ENCODE results near the gene ANKRD44. TPM values are rescaled to one million over a fixed set of nuclear protein-coding genes. Genes with fewer than 3 reads are reported as not detected.

ANKRD44 gene
- total RNA-seq, 6 experiments from 2014 or later = 3.8 to 5.7 (median 4.7) TPM

GRCh38 chr2:197340591-197340990 is 30.0 kb upstream of the ANKRD44 start:
- no peak for DNase-seq
- no peak for TF ChIP-seq CTCF (IDR thresholded peaks at IDR 0.05)
- Mint-ChIP-seq H3K27me3 (ENCODE audit: insufficient read depth) (peaks cover 14% of the 10 kb centered on the region), H3K9me3 (no peaks in the 10 kb centered on the region), H3K4me3 (no peak overlapping the region), H3K27ac (no peak overlapping the region), H3K4me1 (ENCODE audit: low read depth) (peaks cover 8% of the 10 kb centered on the region), H3K36me3 (ENCODE audit: low read depth) (no peaks in the 10 kb centered on the region)

- DNase-seq = no peak
- TF ChIP-seq CTCF (IDR thresholded peaks at IDR 0.05) = no peak
- peak overlapping the region; percentile 45; the same call in 1 of the 2 replicates for H3K4me3 Mint-ChIP-seq
- H3K9me3 Mint-ChIP-seq = no peaks in the 10 kb centered on the region
- H3K27ac Mint-ChIP-seq = no peak overlapping the region
- H3K27me3 Mint-ChIP-seq (ENCODE audit: insufficient read depth) = peaks cover 14% of the 10 kb centered on the region
- peaks cover 8% of the 10 kb centered on the region for H3K4me1 Mint-ChIP-seq (ENCODE audit: low read depth)
- no peaks in the 10 kb centered on the region for H3K36me3 Mint-ChIP-seq (ENCODE audit: low read depth)
Measured at GRCh38 chr2:197339496-197340220, 29.1 kb upstream of the ANKRD44 start.

- Mint-ChIP-seq H3K36me3 (ENCODE audit: low read depth) (no peaks in the 10 kb centered on the region), H3K4me1 (ENCODE audit: low read depth) (peaks cover 8% of the 10 kb centered on the region), H3K27ac (no peak overlapping the region), H3K27me3 (ENCODE audit: insufficient read depth) (peaks cover 14% of the 10 kb centered on the region), H3K4me3 (peak overlapping the region; percentile 45; the same call in 1 of the 2 replicates), H3K9me3 (no peaks in the 10 kb centered on the region)
- no peak for DNase-seq
- TF ChIP-seq CTCF (IDR thresholded peaks at IDR 0.05) = no peak
Measured at GRCh38 chr2:197339016-197339415, 28.4 kb upstream of the ANKRD44 start.

- Mint-ChIP-seq H3K4me3 (no peak overlapping the region), H3K36me3 (ENCODE audit: low read depth) (no peaks in the 10 kb centered on the region), H3K27me3 (ENCODE audit: insufficient read depth) (peaks cover 6% of the 10 kb centered on the region), H3K9me3 (no peaks in the 10 kb centered on the region), H3K27ac (no peak overlapping the region), H3K4me1 (ENCODE audit: low read depth) (no peaks in the 10 kb centered on the region)
- no peak for TF ChIP-seq CTCF (IDR thresholded peaks at IDR 0.05)
- DNase-seq = no peak
Measured at GRCh38 chr2:197332641-197333040, 22.1 kb upstream of the ANKRD44 start.

- Mint-ChIP-seq H3K4me3 (no peak overlapping the region), H3K27me3 (ENCODE audit: insufficient read depth) (peaks cover 11% of the 10 kb centered on the region), H3K36me3 (ENCODE audit: low read depth) (no peaks in the 10 kb centered on the region), H3K4me1 (ENCODE audit: low read depth) (no peaks in the 10 kb centered on the region), H3K27ac (no peak overlapping the region), H3K9me3 (no peaks in the 10 kb centered on the region)
- TF ChIP-seq CTCF (IDR thresholded peaks at IDR 0.05) = no peak
- DNase-seq = no peak
Measured at GRCh38 chr2:197328461-197328860, 17.9 kb upstream of the ANKRD44 start.

All from HFFc6 (cell line).